Activated CD4-positive, alpha-beta memory T cell treated with anti-CD3 and anti-CD28 coated beads for 36 hours (primary cell): ENCODE data around the gene HOXB7. TPM values are rescaled to one million over a fixed set of nuclear protein-coding genes. Genes with fewer than 3 reads are reported as not detected.
A peak's percentile ranks its signal among the peaks of the same experiment; 100 is the strongest.

Experiments used
- CTCF ChIA-PET: fragments of 350-600 bp; sonication (Branson Sonifier 250); formaldehyde crosslinking; loops from one replicate; lab custom pipeline; 2021; ENCODE audit warnings: antibody characterized with exemption, inconsistent platforms; lab: Charles Lee
- POLR2A ChIA-PET: fragments of 350-600 bp; sonication (Branson Sonifier 250); formaldehyde crosslinking; loops from one replicate; lab custom pipeline; 2021; ENCODE audit warnings: antibody characterized with exemption; lab: Charles Lee
- DNase-seq: peaks from one replicate; pipeline ENCODE4 v3.0.0-alpha.2; 2020
- H3K27ac Mint-ChIP-seq: one replicate; pipeline ENCODE4 v1.8.0; 2021; ENCODE audit warnings: mixed read lengths
- H3K27me3 Mint-ChIP-seq: one replicate; pipeline ENCODE4 v1.8.0; 2021; ENCODE audit warnings: mixed read lengths
- H3K36me3 Mint-ChIP-seq: one replicate; pipeline ENCODE4 v1.8.0; 2021; ENCODE audit warnings: mixed read lengths
- H3K4me1 Mint-ChIP-seq: one replicate; pipeline ENCODE4 v1.8.0; 2021; ENCODE audit warnings: low read depth, mixed read lengths
- H3K4me3 Mint-ChIP-seq: one replicate; pipeline ENCODE4 v1.8.0; 2021; ENCODE audit warnings: mild to moderate bottlenecking, mixed read lengths
- H3K9me3 Mint-ChIP-seq: one replicate; pipeline ENCODE4 v1.8.0; 2021; ENCODE audit warnings: mixed read lengths
- intact Hi-C: fragments of 100-400 bp; cut with micrococcal nuclease; formaldehyde crosslinking; loops from one replicate; pipeline ENCODE4 v1.15.1; 2023
- total RNA-seq, 2 experiments: library from RNA; stranded (reverse); gene quantifications; one replicate each; pipeline ENCODE4 v1.2.3, GENCODE V29; 2021

HOXB7 gene
- total RNA-seq, 2 experiments from 2014 or later, result 0.36 to 0.44 TPM

- Mint-ChIP-seq H3K27me3 (peaks cover 89% of the 10 kb centered on the region), H3K36me3 (no peaks in the 10 kb centered on the region), H3K4me3 (peak overlapping the region; percentile 17), H3K9me3 (no peaks in the 10 kb centered on the region), H3K27ac (peak overlapping the region; percentile 40), H3K4me1 (peaks cover 42% of the 10 kb centered on the region)
- ChIA-PET POLR2A (no interaction called here), CTCF (interaction anchor here (0.5 to 4.9 kb wide), 39 partner anchors 9 to 607 kb away, joined by 3 to 22 read pairs (median 5); partner anchors contain the start of genes CBX1 and HOXB5)
- intact Hi-C loops, result loop anchor here (5.0 to 10.0 kb wide), 2 partner anchors 104 to 484 kb away; partner anchors contain the start of genes PRAC1 and PRAC2
- peak; percentile 89 for DNase-seq
Observed at GRCh38 chr17:48618256-48618896, 7.6 kb upstream of the HOXB7 start.

GRCh38 chr17:48617471-48618255 is 6.8 kb upstream of the HOXB7 start:
- ChIA-PET CTCF (interaction anchor here (0.7 to 4.9 kb wide), 28 partner anchors 9 to 592 kb away, joined by 3 to 22 read pairs (median 5); partner anchors contain the start of genes CBX1 and HOXB5), POLR2A (no interaction called here)
- Mint-ChIP-seq H3K4me1 (peaks cover 47% of the 10 kb centered on the region), H3K36me3 (no peaks in the 10 kb centered on the region), H3K9me3 (no peaks in the 10 kb centered on the region), H3K27me3 (peaks cover 87% of the 10 kb centered on the region), H3K4me3 (no peak overlapping the region), H3K27ac (peak overlapping the region; percentile 7)
- intact Hi-C loops, result loop anchor here (5.0 to 10.0 kb wide), 2 partner anchors 105 to 483 kb away; partner anchors contain the start of genes PRAC1 and PRAC2
- DNase-seq, result no peak

DNA sequence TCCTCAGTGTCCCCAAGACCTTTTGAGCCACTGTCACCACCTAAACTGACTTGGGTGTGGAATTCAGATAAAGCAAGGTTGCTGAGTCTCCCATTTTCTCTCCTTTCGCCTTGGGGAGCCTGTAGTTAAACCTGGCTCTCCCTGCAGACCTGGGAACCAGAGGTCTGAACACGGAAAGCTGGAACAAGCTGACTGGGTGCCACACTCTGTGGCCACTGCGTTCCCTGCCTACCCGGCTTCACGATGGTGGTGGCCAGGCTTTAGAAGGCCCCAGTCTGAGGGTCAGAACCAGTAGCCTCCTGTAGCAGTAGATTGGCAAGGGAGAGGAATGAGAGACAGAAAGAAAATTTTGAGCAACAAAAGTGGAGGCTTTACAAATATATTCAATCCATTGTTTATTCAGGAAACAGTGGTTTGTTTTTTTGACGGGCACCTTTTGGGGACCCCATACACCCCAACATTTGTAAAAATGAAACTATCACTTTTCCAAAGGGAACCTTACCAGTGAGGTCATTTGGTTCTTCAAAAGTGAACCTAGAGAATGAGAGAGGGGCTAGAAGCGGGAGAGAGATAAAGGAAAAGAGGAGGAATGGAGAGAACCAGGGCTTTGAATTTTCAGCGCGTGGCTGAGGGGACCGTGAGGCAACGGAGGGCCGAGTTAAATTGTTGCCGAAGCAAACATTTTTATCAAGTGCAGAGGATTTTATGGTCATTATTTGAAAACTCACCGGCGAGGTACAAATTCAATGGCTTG is 6.1 kb upstream of the HOXB7 start:
- ChIA-PET POLR2A (no interaction called here), CTCF (interaction anchor here (1.0 to 4.9 kb wide), 8 partner anchors 8 to 591 kb away, joined by 3 to 22 read pairs (median 6); partner anchors contain the start of gene HOXB5)
- H3K36me3 Mint-ChIP-seq, result no peaks in the 10 kb centered on the region
- H3K27me3 Mint-ChIP-seq, result peaks cover 83% of the 10 kb centered on the region
- H3K4me3 Mint-ChIP-seq, result no peak overlapping the region
- no peak for DNase-seq
- intact Hi-C loops, result loop anchor here (5.0 to 10.0 kb wide), 2 partner anchors 105 to 482 kb away; partner anchors contain the start of genes PRAC1 and PRAC2
- peak overlapping the region; percentile 7 for H3K27ac Mint-ChIP-seq
- peaks cover 51% of the 10 kb centered on the region for H3K4me1 Mint-ChIP-seq
- no peaks in the 10 kb centered on the region for H3K9me3 Mint-ChIP-seq

DNA sequence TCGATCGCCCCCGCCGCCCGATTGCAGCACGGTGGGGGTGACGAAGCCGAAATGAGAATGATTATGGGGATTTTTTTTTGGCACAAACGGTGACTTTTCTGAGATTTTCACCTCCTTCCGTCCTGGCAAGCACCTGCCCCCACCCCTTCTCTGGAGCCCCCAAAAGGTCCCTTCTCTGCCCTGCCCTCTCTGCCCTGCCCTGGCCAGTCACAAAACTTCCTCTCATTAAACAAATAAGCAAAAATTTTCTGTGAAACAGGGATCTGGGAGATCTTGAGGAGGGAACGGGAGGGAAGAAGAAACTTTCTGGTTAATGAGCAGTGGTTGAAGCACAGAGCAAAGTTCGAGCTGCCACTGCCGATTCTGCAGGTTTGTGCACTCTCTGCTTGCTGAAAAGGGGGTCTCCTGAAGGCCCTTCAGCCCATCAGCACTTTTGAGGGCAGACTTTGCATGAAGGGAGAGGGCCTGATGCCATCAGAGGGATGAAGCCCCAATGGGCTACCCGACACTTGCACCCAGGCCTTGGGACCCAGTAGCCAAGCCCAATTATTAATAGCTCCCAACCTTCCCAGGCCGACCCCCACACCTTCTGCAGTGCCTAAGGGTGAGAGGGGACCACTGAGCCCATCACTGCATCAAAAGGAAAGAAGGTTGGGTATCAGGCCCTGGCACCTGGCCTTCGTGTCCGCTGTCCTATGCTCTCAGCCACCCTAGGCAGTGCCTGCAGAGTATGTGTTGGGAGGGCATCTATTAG is 5.3 kb upstream of the HOXB7 start:
- DNase-seq, result no peak
- Mint-ChIP-seq H3K9me3 (no peaks in the 10 kb centered on the region), H3K27ac (no peak overlapping the region), H3K36me3 (no peaks in the 10 kb centered on the region), H3K4me3 (no peak overlapping the region), H3K27me3 (peaks cover 84% of the 10 kb centered on the region), H3K4me1 (peaks cover 57% of the 10 kb centered on the region)
- CTCF ChIA-PET, result interaction anchor here (0.8 to 4.9 kb wide), 9 partner anchors 9 to 536 kb away, joined by 3 to 22 read pairs (median 3); partner anchors contain the start of gene HOXB5
- POLR2A ChIA-PET, result interaction anchor here (0.5 kb wide), 1 partner anchor 10 kb away, joined by 3 read pairs; no protein-coding TSS in a partner anchor
- intact Hi-C loops, result loop anchor here (5.0 to 10.0 kb wide), 2 partner anchors 106 to 481 kb away; partner anchors contain the start of genes PRAC1 and PRAC2

- no peak for DNase-seq
- Mint-ChIP-seq H3K4me3 (peak within 1 kb of the TSS; percentile 20), H3K27me3 (peaks cover 81% of the 10 kb centered on the region), H3K9me3 (no peaks in the 10 kb centered on the region), H3K27ac (peak within 1 kb of the TSS; percentile 42), H3K36me3 (no peaks in the 10 kb centered on the region), H3K4me1 (peaks cover 62% of the 10 kb centered on the region)
- ChIA-PET POLR2A (interaction anchor here (0.5 kb wide), 1 partner anchor 10 kb away, joined by 3 read pairs; no protein-coding TSS in a partner anchor), CTCF (interaction anchor here (0.7 to 4.9 kb wide), 14 partner anchors 9 to 955 kb away, joined by 3 to 22 read pairs (median 4); partner anchors contain the start of gene HOXB5)
- intact Hi-C loops, result loop anchor here (5.0 to 10.0 kb wide), 2 partner anchors 107 to 481 kb away; partner anchors contain the start of genes PRAC1 and PRAC2
Observed at GRCh38 chr17:48615047-48615962, 4.5 kb upstream of the HOXB7 start, which contains the start of gene HOXB8. Gene HOXB8, minus strand, starts transcription at chr17:48615292. Its CDS starts 588 bp downstream, at chr17:48614704.

GRCh38 chr17:48613862-48614694 is 3.3 kb upstream of the HOXB7 start:
- intact Hi-C loops, result loop anchor here (2.0 to 10.0 kb wide), 4 partner anchors 17 to 587 kb away; no protein-coding TSS in a partner anchor
- no peaks in the 10 kb centered on the region for H3K36me3 Mint-ChIP-seq
- peaks cover 78% of the 10 kb centered on the region for H3K27me3 Mint-ChIP-seq
- H3K4me1 Mint-ChIP-seq, result peaks cover 59% of the 10 kb centered on the region
- H3K4me3 Mint-ChIP-seq, result peak overlapping the region; percentile 28
- CTCF ChIA-PET, result interaction anchor here (0.6 to 2.7 kb wide), 16 partner anchors 9 to 589 kb away, joined by 3 to 19 read pairs (median 5); partner anchors contain the start of genes HOXB5 and HOXB9
- no peaks in the 10 kb centered on the region for H3K9me3 Mint-ChIP-seq
- peak; percentile 46 for DNase-seq
- H3K27ac Mint-ChIP-seq, result no peak overlapping the region
- POLR2A ChIA-PET, result interaction anchor here (2.4 kb wide), 1 partner anchor 12 kb away, joined by 13 read pairs; the partner anchor contains the start of gene HOXB9

DNA sequence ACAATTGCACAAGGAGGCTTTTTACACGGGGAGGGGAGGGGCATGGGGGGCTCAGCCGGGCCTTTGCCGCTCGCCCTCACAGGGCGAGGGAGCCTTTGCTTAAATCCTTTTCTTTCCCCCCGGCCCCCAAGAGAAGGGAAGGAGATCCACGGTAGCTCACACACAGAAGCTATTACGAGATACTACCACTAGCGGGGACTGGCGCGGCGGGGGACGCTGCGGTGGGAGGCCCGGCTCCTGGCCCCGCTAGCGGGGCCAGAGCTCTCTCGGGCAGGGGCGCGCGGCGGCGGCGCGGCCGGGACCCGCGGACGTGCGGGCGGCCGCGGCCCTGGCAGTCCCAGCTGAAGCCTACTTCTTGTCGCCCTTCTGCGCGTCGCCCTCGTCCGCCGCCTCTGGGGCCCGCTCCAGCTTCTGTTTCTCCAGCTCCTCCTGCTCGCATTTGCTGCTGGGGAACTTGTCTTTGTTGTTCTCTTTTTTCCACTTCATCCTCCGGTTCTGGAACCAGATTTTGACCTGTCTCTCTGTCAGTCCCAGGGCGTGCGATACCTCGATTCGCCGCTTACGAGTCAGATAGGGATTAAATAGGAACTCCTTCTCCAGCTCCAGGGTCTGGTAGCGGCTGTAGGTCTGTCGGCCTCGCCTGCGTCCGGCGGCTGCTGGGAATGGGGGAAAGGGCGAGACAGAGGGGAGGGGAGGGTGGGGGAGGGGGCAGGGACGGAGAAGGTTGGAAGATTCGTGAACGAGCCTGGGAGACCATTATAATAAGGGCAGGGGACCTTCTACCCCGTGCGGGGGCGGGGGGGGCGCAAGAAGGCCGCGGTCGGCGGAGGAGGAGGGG is 2.3 kb upstream of the HOXB7 start:
- no peak overlapping the region for H3K27ac Mint-ChIP-seq
- no peaks in the 10 kb centered on the region for H3K9me3 Mint-ChIP-seq
- H3K4me3 Mint-ChIP-seq, result peak overlapping the region; percentile 72

DNA sequence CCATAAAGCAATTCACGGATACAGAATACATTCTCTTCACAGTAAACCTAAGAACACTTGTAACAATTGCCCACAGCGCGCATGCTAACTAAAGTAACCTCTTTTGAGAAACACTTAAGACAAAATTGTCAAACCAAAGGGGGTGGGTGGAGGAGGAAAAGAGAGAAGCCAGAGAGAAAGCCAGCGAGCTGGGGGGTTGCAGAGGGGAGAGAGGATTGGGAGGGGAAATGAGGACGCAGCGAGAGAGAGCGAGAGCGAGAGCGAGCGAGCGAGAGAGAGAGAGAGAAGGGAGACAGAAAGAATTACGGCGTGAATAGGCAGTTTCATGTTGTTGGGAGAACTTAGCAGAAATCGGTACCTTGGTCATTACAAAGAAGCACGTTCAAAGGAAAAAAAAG is 1.6 kb upstream of the HOXB7 start:
- ChIA-PET CTCF (interaction anchor here (0.6 to 2.7 kb wide), 19 partner anchors 11 to 671 kb away, joined by 3 to 19 read pairs (median 4); partner anchors contain the start of genes HOXB5 and PNPO), POLR2A (interaction anchor here (2.4 kb wide), 1 partner anchor 13 kb away, joined by 13 read pairs; the partner anchor contains the start of gene HOXB9)
- Mint-ChIP-seq H3K4me1 (peaks cover 48% of the 10 kb centered on the region), H3K9me3 (no peaks in the 10 kb centered on the region), H3K27ac (no peak overlapping the region), H3K4me3 (peak overlapping the region; percentile 60), H3K27me3 (peaks cover 74% of the 10 kb centered on the region), H3K36me3 (no peaks in the 10 kb centered on the region)
- intact Hi-C loops, result loop anchor here (2.0 to 10.0 kb wide), 4 partner anchors 16 to 585 kb away; no protein-coding TSS in a partner anchor
- DNase-seq, result no peak

More for the DNA sequence above, 2.3 kb upstream of the HOXB7 start:
- Mint-ChIP-seq H3K36me3 (no peaks in the 10 kb centered on the region), H3K4me1 (peaks cover 52% of the 10 kb centered on the region), H3K27me3 (peaks cover 76% of the 10 kb centered on the region)
- ChIA-PET CTCF (interaction anchor here (0.6 to 2.7 kb wide), 22 partner anchors 10 to 672 kb away, joined by 3 to 19 read pairs (median 4); partner anchors contain the start of genes HOXB5 and PNPO), POLR2A (interaction anchor here (2.4 kb wide), 1 partner anchor 13 kb away, joined by 13 read pairs; the partner anchor contains the start of gene HOXB9)
- intact Hi-C loops, result loop anchor here (2.0 to 10.0 kb wide), 4 partner anchors 16 to 586 kb away; no protein-coding TSS in a partner anchor
- DNase-seq, result peak; percentile 59
